Measurements from ENCODE around the gene APPL2.
"Not testable (repeated sequence)": the region's sequence is repeated elsewhere in the genome, so short reads cannot be mapped to it uniquely, and the experiment has no call there.

APPL2 gene

GRCh38 chr12:105256011-105256410, 20.0 kb upstream of the APPL2 start:
- no peak for DNase-seq (ENCODE audit: low read depth)

- DNase-seq (ENCODE audit: low read depth) = no peak
Measured at GRCh38 chr12:105253866-105254513, 18.0 kb upstream of the APPL2 start.

GRCh38 chr12:105252901-105253300, 16.9 kb upstream of the APPL2 start:
- no peak for DNase-seq (ENCODE audit: low read depth)

- not testable (repeated sequence) for DNase-seq (ENCODE audit: low read depth)
Measured at GRCh38 chr12:105245776-105246427, 9.9 kb upstream of the APPL2 start.

- no peak for DNase-seq (ENCODE audit: low read depth)
Measured at GRCh38 chr12:105245291-105245690, 9.3 kb upstream of the APPL2 start.

GRCh38 chr12:105240228-105240627, 4.3 kb upstream of the APPL2 start:
- no peak for DNase-seq (ENCODE audit: low read depth)

- DNase-seq (ENCODE audit: low read depth) = no peak
Measured at GRCh38 chr12:105239304-105239703, 3.3 kb upstream of the APPL2 start.

- no peak for DNase-seq (ENCODE audit: low read depth)
Measured at GRCh38 chr12:105237666-105238065, 1.7 kb upstream of the APPL2 start.

GRCh38 chr12:105235281-105235731, 668 bp downstream of the APPL2 start:
- DNase-seq (ENCODE audit: low read depth) = no peak

GRCh38 chr12:105234197-105234596, 1.8 kb downstream of the APPL2 start:
- no peak for DNase-seq (ENCODE audit: low read depth)

GRCh38 chr12:105233041-105233905, 2.7 kb downstream of the APPL2 start:
- DNase-seq (ENCODE audit: low read depth) = no peak

- DNase-seq (ENCODE audit: low read depth) = no peak
Measured at GRCh38 chr12:105231396-105231795, 4.6 kb downstream of the APPL2 start.

GRCh38 chr12:105229371-105229770, 6.6 kb downstream of the APPL2 start:
- DNase-seq (ENCODE audit: low read depth) = no peak

- no peak for DNase-seq (ENCODE audit: low read depth)
Measured at GRCh38 chr12:105228966-105229365, 7.0 kb downstream of the APPL2 start.

GRCh38 chr12:105228494-105228893, 7.5 kb downstream of the APPL2 start:
- no peak for DNase-seq (ENCODE audit: low read depth)

- no peak for DNase-seq (ENCODE audit: low read depth)
Measured at GRCh38 chr12:105227879-105228278, 8.1 kb downstream of the APPL2 start.

GRCh38 chr12:105226219-105226618, 9.8 kb downstream of the APPL2 start:
- no peak for DNase-seq (ENCODE audit: low read depth)

GRCh38 chr12:105225505-105226015, 10.4 kb downstream of the APPL2 start:
- no peak for DNase-seq (ENCODE audit: low read depth)

- no peak for DNase-seq (ENCODE audit: low read depth)
Measured at GRCh38 chr12:105224399-105224798, 11.6 kb downstream of the APPL2 start.

- no peak for DNase-seq (ENCODE audit: low read depth)
Measured at GRCh38 chr12:105223884-105224283, 12.1 kb downstream of the APPL2 start.

- no peak for DNase-seq (ENCODE audit: low read depth)
Measured at GRCh38 chr12:105223352-105223845, 12.6 kb downstream of the APPL2 start.

GRCh38 chr12:105222726-105223351, 13.1 kb downstream of the APPL2 start:
- DNase-seq (ENCODE audit: low read depth) = no peak

Measured in activated T-helper 1 cell treated with Interleukin-2 at 50 U/mL for 16 hours (primary cell).